OCI-M1 (cell line): ENCODE data around the gene PLCH2.

Experiments
- DNase-seq: peaks from one replicate; lab custom pipeline; 2025; lab: John Stamatoyannopoulos, UW

PLCH2 gene, protein sequence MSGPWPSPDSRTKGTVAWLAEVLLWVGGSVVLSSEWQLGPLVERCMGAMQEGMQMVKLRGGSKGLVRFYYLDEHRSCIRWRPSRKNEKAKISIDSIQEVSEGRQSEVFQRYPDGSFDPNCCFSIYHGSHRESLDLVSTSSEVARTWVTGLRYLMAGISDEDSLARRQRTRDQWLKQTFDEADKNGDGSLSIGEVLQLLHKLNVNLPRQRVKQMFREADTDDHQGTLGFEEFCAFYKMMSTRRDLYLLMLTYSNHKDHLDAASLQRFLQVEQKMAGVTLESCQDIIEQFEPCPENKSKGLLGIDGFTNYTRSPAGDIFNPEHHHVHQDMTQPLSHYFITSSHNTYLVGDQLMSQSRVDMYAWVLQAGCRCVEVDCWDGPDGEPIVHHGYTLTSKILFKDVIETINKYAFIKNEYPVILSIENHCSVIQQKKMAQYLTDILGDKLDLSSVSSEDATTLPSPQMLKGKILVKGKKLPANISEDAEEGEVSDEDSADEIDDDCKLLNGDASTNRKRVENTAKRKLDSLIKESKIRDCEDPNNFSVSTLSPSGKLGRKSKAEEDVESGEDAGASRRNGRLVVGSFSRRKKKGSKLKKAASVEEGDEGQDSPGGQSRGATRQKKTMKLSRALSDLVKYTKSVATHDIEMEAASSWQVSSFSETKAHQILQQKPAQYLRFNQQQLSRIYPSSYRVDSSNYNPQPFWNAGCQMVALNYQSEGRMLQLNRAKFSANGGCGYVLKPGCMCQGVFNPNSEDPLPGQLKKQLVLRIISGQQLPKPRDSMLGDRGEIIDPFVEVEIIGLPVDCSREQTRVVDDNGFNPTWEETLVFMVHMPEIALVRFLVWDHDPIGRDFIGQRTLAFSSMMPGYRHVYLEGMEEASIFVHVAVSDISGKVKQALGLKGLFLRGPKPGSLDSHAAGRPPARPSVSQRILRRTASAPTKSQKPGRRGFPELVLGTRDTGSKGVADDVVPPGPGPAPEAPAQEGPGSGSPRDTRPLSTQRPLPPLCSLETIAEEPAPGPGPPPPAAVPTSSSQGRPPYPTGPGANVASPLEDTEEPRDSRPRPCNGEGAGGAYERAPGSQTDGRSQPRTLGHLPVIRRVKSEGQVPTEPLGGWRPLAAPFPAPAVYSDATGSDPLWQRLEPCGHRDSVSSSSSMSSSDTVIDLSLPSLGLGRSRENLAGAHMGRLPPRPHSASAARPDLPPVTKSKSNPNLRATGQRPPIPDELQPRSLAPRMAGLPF (N-terminal part only)

DNA sequence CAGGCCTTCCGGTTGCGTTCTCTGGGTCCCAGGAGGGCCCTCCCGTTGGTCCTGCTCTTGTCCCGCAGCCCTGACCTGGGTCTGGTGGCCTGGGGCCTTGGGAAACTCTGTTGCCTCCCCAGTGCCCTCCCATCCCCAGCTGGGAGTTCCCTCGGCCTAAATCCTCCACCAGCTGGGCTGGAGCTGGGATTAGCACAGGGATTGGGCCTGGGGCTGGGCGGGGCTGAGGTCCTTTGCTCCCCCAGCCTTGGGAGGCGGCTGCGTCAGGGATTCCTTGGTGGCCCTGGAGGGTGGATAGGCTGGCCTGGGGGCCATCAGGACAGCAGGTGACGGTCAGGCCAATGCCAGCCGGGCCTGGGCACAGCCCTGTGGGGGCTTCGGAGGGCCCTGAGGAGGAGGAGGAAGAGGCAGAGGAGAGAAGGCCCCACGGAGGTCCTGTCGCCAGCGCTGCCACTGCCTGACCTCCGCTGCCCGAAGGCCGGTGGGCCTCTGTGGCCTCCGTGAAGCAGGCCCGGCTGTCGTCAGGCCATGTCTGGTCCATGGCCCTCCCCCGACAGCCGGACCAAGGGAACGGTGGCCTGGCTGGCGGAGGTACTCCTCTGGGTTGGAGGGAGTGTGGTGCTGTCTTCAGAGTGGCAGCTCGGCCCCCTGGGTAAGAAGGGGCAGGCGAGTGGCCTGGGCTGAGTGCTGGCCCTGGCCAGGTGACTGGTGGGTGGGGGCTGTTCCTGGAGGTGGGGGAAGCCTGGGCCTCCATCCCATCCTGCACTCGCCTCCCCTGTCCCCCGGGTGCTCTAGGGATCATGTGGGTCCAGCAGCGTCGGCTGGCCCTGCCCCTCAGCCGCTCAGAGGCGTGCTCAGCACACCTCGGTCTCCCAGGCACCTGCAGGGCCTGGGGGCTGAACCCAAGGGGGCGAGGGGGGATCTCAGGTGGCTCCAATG is at the start of gene PLCH2:
Gene PLCH2, plus strand, starts transcription at position 229 of the 939 bp plus-strand sequence. Its CDS starts 300 bp downstream, at position 529.
- no peak for DNase-seq

DNA sequence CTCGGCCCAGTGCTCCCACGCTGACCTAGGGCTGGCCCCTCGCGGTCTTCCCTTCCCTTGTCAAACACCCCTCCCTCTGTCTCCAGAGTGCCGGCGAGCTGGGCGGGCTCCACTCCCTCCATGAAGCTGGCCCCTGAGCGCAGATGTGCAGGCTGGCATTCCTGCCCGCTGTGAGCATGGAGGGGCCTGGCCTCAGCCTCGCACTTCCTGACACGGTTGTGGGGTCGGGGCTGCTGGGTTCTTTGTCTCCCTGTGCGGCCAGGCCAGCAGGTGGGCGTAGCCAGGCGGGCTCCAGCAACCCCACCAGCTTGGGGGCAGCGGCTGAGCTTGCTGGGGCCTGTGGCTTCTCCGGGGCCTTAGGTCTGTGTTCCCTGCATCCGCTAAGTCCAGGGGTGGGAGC is 49.5 kb upstream of the PLCH2 start:
- DNase-seq = no peak

DNA sequence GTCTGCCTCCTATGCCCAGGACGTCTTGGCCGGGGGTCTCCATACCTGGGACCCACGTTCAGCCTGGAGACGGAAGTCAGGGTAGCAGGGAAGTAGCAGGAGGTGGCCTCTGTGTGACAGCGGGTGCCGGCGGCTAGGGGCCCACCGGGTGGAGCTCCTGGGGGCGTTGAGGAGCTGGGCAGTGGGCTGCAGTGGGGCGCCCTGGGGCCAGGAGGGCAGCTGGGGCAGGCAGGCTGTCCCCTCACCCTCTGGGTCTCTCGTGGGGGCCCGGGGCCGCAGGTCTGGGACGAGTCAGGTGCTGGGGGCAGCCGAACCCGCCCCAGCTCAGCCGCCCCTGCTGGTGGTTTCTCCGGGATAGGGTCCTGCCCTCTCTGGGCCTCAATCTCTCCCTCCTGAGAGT is 49.0 kb upstream of the PLCH2 start:
- no peak for DNase-seq

DNA sequence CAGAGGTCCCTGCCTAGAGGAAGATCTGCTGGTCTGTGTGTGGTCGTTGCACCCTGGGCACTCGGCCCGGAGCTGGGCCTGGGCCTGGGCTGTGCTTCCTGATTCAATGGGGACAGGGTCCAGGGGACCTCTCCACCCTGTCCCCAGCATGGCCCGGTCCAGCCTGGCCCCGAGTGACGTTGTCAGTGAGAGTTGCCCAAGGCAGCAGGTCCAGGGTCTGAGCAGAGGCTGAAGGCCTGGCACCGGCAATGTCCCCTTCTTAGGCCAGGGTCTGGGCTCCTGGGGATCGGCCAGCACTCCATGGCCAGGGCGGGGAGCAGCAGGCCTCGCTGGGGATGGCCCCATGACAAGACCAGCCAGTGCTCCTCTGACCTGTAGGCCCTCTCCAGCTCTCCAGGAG is 48.1 kb upstream of the PLCH2 start:
- no peak for DNase-seq

DNA sequence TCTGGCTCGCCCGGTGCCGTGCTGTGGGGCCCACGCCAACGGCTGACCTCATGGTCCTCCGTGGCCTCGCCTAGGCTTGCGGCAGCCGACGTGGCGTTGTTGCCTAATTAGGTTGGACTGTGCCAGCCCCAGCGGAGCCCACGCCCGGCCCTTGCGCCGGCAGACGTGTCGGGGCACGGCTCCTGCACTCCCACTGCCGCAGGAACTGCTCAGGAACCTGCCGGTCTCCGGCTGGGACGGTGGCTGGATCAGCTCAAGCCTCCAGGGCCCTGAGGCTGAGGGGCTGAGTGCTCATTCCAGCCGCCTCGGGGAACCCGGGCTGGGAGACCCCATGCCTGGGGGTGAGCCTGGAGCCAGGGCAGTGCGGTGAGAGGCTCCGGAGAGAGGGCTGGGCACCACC is 47.6 kb upstream of the PLCH2 start:
- DNase-seq = no peak

DNA sequence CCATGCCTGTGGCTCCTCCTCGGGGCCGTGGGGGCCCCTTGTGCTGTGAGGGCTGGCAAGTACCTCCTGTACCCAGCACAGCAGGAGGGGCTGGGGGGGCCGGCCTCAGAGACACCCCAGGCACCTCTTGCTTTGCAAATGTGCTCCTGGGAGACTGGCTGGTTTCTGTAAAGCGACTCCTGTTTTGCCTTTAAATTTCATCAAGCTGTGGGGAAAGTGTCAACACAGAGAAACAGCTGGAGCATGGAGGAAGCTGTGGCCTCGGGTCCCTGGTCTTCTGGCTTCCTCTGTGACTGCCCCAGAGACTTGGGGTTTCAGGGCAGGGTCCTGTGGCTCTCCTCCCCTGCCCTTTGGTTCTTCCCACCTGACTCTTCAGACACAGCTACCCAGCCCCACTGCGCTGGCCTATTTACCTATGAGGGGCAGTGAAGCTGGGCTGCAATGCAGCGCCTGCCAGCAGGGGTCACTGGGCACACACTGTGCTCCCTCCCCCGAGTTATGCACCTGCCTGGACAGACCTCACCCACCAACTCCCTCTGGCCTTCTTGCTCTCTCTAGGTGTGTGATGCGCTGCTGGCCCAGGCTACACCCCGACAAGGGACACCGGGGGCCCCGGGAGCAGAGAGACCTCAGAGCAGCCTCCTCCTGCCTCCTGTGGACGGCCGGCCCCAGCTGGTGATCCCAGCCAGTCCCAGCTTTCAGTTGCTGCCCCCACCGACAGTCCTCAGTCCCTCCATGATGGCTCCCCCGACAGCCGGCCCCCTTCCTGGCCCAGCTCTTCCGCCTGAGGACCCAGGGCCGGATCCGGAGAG is 46.1 kb upstream of the PLCH2 start:
- DNase-seq = peak; percentile 6

DNA sequence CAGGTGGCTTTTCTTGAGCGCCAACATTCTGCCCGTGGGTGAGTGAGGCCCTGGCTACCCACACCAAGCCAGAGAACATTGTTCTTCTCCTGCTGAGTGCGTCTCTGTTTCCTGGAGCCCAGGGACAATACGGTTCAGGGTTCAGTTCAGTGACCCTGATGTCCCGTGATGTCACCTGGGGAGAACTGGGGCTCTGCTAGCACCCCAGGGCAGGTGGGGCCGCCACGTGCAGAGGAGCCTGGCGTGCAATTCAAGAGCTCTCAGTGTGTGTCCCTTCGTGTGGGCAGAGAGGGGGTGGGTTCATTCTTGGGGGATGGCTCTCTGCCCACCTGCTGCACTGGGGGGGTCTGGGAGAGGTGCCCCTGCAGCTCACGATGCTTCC is 45.5 kb upstream of the PLCH2 start:
- no peak for DNase-seq

DNA sequence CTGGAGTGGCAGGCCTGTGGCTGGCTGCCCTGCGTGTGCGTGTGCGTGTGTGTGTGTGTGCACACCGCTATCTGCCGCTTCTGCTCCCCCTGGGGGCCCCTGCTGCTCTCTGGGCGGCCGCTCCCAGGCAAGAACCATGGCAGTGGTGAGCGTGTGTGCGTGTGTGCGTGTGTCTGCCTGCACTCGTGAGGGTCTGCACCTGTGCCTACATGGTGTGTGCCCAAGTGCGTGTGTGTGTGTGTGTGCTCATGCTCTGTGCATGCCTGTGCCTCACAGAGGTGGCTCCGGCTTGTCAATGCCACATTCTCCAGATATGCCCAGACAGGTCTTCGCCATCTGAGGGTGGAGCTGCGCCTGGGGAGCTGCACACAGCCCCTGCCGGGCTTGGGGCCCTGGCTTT is 45.0 kb upstream of the PLCH2 start:
- no peak for DNase-seq

DNA sequence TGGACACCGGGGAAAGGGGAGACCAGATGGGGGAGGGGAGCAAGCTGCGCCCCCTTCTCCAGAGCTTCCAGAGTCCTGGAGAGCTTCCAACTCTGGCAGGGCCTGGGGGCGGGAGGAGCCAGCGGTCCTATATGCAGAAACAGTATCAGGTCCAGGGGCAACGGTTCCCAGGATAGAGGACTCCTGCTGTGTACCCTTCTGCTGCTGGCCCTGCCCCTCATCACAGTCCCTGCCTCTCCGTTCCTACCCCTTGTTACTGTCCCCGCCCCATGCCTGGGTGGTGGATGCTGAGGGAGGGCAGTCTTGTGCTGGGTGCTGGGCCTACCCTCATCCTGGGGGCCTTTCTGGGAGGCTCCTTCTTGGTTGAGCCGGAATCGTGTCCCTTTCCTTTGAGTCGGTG is 44.6 kb upstream of the PLCH2 start:
- no peak for DNase-seq

DNA sequence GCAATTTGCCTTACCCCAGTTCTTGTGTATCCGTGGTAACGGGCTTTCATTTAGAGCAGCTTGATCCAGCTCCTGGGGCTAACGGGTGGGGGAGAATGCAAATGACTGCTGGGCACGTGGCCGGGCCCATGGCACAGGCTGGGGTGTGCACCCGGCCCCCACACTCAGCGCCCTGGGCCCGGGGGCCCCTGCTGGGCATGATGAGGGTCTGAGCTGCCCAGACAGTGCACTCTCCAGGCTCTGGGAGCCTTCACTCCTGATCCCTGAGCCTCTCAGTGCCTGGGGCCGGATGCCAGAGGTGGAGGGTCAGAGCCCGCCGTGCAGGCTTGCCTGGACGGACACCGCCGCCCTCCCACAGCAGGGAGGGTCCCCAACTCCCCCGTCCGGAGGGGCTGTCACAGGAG is 43.6 kb upstream of the PLCH2 start:
- no peak for DNase-seq

DNA sequence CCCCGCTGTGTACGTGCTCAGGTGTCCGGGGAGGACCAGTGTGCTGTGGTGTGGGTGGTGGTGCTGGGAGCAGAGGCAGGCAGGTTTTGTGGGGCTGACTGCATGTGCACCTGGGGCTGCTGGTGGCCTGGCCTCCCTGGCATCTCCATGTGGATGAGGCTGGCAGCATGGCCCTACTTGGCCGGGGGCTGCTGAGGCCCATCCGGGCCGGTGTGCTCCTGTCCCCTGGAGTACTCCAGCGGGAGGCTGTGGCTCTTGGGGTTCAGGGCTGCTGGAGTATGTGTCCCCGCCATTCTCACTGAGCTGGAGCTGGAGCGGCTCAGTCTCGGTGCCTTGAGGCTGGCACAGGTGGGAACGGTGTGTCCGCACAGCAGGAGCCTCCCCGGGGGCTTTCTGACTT is 42.9 kb upstream of the PLCH2 start:
- DNase-seq = no peak

DNA sequence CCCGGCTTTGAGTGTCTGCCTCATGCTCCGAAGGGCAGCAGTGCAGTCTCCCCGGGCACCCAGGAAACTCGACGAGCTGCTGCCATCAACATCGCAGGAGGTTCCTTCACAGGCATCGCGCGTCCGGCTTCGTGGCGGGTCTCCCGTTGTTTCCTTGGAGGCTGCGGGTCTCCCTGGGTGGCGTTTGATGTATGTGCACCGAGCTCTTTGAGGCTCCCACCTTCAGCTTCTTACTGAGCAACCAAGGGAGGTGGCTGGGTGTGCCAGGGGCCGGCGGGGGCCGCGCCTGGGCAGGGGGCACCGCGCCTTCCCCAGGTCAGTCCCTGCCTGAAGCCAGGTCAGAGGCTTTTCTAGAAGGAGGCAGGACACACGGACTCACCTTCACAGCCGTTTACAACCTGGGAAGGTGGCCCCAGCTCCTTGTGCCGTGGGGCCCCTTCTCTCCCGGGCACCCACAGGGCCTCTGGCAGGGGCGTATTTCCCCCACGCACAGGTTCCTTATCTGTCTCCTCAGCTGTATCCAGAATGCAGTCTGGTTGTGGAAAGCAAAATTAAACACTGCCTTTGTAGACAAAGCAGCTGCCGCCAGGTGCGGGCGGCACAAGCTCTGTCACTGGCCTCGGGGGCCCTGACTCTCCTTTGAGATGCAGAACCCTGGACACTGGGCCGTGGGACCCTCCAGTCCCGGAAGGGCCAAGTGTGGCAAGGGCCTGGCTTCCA is 42.0 kb upstream of the PLCH2 start:
- DNase-seq = no peak

DNA sequence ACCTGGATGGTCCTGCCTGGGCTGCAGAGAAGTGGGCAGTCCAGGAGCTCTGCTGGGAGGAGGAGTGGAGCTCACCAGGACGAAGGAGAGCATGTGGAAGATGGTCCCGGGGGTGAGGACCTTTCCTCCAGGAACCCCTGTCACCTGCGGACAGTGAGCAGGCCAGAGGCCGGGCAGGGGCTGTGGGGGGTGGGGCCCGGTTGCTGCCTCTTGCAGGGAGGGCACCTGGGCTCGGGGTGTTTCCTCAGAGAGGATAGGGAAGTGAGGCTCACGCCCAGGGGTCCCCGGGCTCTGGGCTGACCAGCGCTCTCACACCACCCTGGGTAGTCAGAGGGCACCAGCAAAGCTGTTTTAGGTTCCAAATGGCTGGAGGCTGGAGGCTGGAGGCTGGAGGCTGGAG is 41.0 kb upstream of the PLCH2 start:
- DNase-seq = no peak

DNA sequence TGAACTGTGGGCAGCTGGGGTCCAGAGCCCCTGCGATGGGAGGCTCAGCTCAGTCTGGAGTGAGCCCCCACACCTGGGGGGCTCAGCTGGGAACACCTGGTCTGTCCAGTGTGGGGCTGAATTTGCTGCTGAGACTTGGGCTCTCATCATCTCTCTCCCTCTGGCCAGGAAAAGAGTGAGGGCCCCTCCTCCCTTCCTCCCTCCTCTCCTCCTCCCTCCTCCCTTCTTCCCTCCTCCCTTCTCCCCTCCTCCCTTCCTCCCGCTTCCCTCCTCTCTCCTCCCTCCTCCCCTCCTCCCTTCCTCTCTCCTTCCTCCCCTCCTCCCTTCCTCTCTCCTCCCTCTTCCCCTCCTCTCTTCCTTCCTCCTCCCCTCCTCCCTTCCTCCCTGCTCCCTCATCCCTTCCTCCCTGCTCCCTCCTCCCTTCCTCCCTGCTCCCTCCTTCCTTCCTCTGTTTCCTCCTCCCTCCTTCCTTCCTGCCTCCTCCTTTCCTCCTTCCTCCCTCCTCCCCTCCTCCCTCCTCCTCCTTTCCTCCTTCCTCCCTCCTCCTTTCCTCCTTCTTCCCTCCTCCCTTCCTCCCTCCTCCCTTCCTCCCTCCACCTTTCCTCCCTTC is 40.2 kb upstream of the PLCH2 start:
- DNase-seq = no peak

DNA sequence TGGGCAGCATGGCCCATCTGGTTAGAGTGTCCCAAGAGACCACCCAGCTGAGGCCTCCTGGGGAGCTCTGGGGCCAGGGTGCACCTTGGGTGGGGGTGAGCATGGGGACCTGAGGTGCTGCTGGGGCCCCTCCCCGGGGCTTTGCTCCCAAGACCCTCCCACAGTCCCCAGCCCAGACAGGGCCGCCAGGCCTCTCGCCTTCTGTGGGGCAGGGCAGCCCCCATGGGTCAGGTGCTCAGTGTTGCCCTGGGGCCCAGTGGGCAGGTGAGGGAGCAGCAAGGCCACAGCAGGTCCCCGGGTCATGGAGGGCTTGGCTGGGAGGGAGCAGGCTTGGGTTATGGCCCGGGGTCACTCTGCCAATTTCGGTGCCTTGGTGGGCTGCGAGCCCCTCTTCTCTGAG is 39.2 kb upstream of the PLCH2 start:
- no peak for DNase-seq

DNA sequence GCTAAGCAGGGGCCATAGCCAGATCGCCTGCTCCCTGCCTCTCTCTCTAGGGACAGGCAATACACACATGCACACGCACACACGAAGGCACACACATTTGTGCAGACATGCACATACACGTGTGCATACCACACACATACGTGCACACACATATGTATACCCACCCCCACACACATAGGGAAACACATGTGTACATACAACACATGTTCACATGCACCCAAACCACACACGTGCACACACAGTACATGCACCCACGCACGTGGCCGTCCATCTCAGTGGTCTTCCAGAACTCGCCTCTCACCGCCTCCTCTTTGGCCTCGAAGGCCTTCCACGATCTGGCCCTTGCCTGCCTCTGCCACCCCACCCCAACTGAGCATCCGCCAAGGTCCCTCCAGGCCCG is 38.5 kb upstream of the PLCH2 start:
- DNase-seq = no peak

DNA sequence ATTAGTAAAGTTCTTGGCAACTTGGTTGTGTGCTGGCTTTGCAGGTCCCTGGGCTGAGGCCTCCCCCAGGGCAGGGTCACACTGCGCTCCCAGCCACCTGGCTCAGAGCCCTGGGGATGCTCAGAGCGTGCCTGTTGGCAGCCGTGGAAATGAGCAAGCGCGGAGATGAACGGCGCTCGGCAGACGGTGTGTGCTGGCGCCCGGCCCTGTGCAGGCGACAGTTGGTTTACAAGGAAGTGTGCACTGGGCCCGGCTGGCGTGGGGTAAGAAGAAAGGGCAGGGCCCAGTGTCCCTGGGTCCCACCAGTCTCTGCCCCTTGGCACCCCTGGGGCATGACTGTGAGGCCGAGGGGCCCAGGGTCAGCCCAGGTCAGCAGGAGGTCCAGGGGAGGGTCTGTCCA is 38.1 kb upstream of the PLCH2 start:
- DNase-seq = no peak

DNA sequence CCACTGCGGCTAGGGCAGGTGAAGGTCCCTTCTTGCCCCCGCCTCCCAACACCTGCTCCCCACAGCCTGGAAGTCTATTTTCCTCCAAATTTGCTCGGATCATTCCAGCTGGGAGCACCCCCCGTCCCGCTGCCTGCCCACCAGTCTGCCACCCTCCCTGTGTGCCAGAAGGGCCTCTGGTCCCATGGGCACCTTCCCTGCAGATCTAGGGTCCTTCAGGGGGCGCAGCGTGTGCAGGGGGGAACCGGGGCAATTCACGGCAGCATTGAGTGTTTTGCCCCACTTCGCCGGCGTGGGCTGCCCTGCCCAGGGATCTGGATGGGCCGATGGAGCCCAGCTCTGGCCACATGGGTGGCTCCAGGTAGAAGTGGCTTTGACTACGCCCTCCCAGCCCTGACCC is 37.4 kb upstream of the PLCH2 start:
- no peak for DNase-seq

DNA sequence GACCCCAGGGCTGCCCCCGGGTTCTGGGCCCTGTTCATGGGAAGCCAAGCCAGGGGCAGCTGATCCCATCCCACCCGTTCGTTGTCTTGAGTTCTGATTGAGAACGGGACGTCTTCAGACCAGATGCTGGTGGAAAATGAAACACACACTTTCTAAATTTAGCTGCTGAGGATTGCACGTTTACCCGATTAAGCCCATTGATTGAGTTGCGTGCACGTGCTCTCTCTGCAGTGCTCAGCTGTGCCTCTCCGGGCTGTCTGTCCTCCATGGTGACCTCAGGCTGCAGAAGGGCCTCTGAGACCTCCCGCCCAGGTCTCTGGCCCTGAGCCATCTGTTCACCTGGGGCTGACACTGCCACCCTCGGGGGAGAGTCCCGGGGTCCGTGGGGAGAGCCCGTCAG is 36.7 kb upstream of the PLCH2 start:
- no peak for DNase-seq
